DMS153 treated with DMSO at 0.1 percent for 48 hours (cell line): ENCODE data around the gene FLT1.

Experiments used
- DNase-seq: peaks from one replicate; lab custom pipeline; 2025; ENCODE audit not compliant: unreplicated experiment; lab: John Stamatoyannopoulos, UW

FLT1 gene

GRCh38 chr13:28529836-28530235, 34.9 kb upstream of the FLT1 start:
- DNase-seq: no peak

DNA sequence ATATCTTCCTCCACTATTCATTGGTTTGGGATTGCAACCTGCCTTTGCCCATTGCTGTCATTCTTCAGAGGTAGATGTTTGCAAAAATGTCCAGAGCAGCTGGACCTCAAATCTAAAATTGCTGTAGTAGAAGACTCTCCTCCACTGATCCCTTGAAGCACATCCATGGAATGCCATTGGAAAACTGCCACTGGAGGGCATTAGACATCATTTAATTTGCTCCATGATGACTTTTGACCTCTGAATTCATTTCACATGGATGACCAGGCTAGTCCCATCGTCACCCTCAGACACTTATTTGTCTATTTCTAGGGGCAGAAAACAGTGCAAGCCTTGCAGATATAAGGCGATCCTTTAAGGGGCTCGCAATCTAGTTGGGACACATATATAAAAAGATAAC, 33.9 kb upstream of the FLT1 start:
- DNase-seq: no peak

DNA sequence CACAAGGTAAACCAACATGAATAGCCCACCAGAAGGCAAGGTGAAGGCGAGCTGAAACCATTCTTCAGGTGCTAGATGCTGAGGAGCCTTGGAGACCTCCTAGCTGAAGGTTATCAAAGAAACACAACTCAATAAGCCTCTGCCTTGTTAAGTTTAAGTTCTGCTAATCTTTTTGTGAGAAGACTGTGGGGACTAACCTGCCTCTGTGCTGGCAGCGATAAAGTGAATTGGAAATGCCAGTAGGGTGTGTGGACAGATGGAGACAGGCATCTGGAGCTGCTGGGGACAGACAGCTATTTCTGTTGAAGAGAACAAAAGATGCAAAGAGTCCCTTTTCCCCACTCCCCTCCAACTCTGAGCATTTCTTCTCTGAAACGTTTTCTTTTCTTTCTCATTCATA, 33.5 kb upstream of the FLT1 start:
- DNase-seq: no peak

GRCh38 chr13:28527629-28528028, 32.7 kb upstream of the FLT1 start:
- no peak for DNase-seq

DNA sequence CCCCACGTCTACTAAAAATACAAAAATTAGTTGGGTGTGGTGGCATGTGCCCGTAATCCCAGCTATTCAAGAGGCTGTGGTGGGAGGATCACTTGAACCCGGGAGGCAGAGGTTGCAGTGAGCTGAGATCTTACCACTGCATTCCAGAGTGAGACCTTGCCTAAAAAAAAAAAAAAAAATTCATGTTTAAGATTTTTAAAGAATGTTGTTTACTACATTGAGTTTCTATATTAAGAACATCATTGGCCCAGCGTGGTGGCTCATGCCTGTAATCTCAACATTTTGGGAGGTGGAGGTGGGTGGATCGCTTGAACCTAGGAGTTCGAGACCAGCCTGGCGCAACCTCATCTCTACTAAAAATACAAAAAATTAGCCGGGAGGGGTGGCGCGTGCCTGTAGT, 31.9 kb upstream of the FLT1 start:
- no peak for DNase-seq

DNA sequence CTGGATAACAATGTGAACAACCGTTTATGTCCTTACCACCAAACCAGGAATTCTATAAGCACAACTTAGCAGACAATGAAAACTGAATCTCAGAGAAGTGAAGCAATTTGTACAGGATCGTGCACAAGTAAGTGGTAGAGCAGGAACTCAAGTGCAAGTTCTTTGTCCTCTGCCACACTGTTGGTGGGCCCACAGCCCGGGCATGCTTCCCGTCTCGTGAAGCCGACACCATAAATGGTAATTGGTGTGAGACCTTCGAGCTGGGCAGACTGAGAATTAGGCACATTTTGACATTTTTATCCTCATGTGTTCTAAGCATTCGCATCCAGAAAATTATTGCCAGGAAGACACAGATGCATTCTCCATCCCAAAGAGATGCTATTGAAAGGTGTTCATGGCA, 27.9 kb upstream of the FLT1 start:
- no peak for DNase-seq

GRCh38 chr13:28513745-28514144, 18.8 kb upstream of the FLT1 start:
- no peak for DNase-seq

DNA sequence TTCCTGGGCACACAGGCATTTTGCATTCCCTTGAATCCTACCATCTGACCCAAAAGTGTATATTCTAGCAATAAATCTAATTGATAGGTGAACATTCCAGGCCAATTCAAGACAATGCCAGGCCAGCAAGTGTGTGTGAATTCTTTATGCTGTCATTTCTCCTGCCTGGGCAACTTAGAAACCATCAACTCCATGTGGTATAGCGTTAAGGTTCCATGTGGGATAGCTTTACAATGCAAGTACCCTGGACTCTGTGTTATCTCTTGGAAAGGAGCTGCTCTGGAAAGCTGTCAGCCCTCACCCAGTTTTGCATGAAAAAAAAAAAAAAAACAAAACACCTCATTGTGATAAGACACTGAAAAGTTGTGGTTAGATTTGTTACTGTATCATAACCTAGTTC, 15.6 kb upstream of the FLT1 start:
- DNase-seq: no peak

DNA sequence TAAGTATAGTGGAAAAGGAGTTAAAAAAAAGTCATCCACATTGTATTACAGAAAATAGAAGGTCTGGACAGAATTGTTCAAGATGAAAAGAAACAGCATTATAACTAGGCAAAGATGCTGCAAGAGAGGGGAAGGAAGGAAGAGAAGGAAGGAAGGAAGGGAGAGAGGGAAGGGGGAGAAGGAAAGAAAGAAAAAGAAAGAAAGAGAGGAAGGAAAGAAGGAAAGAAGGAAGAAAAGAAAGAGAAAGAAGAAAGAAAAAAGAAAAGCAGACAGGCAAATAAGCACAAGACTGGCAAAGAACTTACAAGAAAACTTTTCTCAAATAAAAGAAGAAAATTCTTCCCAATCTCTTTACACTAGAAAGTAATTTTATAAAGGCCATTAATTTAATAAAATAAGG, 15.1 kb upstream of the FLT1 start:
- no peak for DNase-seq

DNA sequence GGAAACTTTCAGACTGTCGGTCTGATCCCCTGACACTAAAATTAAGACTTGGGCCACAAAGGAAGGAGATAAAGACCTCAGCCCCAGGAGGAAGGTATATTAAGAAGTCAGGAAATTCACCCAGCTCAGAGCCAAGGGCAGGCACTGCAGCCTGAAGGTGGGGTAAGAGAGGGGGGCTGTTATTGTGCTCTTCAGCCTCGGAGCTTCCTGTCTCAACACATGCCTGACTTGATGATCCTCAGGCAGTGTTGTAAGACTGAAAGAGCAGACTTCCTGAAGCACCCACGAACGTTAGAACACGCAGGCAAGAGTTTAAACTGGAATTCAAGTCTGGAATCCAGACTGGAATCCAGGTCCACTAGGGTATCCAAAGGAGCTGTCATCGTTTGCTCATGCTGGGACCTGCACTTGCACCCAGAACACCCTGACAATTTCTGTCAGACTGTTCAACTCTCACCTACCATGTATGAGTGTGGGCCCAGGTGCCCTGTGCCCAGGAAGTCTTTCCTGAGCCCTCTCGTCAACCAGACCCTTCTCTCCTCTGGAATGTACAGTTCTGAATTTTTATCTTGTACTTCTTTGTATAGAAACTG, 10.7 kb upstream of the FLT1 start:
- no peak for DNase-seq

- no peak for DNase-seq
These were observed 8.4 kb upstream of the FLT1 start for GRCh38 chr13:28503182-28503967.

DNA sequence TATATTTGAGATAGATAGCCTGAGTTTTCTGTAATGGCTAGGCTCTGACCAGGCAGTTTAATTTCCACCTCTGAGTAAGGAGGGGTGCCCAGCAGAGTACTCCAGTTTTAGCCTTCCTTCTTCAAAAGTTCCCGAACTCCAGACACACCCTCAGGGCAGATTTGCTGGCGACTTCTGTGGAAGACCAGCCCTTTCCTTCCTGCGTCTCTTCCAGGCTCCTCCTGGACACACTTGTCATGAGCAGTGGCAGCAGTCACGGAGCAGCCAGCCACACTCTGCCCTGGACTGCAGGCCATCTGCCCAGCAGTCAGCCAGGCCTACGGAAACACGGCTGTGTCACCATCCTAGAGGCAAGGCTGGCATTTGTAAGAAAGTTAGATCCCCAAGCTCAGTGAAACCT, 6.6 kb upstream of the FLT1 start:
- no peak for DNase-seq

GRCh38 chr13:28499609-28500008, 4.7 kb upstream of the FLT1 start:
- DNase-seq: no peak

DNA sequence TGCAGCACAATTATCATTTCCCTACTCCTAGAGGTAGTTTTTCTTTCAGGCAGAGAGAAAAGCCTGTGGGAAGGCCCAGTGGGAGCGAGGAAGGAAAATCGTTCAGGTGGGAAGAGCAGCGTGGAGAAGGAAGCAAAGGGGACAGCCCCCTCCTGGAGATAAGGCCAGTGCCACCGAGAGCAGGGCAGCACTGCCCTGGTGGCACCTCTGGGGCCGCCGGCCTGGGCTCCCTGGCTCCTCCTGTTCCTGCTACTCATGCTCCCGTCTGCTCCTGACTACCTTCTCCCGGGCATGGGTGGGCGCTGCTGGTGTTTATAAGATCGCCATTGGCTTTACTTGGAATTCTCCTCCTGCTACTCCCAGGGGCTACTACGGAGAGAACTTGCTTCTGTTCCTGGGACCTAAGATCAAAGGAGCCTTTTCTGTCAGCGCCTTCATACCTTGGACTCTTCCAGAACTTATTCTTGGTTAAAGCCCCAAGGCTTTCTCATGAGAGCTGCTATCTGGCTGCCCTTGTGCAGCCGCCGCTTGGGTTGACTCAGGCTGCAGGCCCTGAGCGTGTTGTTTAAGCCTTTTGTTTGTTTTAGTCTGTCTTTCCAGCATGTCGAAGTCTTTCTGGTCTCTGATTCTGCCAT, 3.7 kb upstream of the FLT1 start:
- no peak for DNase-seq

DNA sequence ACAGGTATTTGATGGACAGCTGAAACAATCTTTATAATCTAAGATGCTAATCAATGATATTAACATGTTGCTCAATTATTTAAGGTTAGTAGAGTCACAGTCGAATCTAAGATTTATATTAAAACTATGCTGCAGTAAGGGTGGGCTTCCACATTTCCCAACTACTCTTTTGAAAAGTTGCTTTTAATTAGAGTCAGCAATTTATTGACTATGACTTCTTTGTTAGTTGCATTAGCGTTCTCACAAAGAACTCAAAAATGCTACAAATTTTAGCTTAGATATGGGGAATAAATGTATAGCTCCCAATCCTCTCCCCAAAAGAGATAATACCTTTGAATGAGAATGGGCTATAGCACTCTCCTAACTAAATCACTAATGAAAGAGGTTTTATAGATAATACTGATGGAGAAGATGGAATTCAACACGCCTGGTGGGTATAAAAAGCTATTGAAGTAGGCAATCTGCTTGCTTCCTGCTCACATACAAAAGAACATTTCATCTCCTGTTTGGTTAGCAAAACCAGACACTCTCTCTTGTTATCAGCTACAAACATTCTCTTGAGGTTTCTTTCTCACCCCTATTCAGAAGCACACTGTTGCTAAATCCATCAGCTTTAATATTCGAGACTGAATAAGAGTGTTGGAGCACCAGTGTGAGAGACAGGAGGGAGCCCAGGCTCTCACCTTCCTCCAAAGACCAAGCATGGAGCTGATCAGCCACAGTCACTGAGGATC, 2.4 kb upstream of the FLT1 start:
- no peak for DNase-seq

- DNase-seq: no peak
These were observed 1.2 kb upstream of the FLT1 start for GRCh38 chr13:28496188-28496564.

DNA sequence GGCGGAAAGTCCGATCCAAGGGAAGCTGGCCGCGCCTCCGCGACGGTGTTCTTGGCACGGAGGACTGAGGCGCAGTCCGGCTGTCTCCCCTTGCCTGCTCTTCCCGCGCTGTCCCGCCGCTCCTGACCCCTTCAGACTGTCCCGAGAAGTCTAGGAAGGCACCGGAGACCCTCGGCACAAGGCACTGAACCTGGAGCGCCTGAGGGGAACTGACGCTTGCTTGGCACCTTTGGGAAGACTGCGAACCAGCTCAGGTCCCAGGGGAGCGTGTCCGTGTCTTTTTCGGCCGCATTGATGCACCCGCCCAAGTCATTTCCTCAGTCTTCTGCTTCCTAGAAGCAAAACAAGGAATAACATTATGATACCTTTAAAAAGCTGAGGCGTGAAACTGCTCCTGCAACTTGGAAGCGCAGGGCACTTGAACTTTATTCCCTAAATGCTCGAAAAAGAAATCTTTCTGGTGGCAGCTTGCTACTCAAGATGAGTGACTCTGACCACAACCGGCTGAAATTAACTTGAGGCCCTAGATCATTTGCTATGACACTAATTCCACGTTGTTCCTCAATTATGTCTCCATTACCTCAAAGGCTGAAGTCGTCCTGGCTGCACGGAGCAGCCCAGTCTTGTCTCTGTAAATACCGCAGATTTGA, 735 bp upstream of the FLT1 start:
- DNase-seq: no peak

- DNase-seq: no peak
These were observed 487 bp downstream of the FLT1 start for GRCh38 chr13:28494504-28494777.

DNA sequence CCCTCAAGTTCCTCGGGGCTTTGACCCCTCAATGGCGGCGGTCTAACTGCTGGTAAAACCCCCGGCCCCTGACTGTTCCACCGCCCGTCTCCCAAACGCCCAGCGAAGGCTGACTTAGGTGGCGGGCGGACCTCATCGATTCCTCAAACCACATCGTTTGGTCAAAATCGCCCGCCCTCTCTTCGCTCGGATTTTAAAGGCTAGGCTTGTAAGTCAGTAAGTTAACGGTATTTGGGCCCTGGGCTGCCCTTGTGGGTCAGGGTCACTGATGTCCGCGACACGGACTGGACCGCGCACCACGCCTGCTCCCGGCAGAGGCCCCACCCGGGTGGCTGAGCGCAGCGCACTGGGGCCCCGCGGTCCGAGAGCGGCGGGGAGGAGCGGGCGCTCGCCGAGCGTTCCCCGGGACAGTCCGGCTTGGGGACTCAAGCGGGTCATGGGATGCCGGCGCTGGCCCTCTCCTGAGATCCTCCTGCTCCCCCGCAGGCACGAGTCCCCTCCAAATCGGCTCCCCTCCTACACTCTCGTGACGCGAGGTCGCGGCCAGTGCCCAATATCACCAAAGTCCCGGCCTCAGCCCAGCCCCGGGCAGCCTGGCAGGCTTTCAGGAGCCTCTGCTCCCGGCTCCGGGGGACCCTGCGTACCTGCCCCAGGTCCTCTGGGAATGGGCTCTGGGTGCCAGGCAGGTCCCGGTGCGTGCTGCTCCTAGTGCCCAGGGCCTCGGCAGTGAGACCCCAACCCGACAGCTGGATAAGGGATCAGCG, 1.0 kb downstream of the FLT1 start:
- DNase-seq: no peak

DNA sequence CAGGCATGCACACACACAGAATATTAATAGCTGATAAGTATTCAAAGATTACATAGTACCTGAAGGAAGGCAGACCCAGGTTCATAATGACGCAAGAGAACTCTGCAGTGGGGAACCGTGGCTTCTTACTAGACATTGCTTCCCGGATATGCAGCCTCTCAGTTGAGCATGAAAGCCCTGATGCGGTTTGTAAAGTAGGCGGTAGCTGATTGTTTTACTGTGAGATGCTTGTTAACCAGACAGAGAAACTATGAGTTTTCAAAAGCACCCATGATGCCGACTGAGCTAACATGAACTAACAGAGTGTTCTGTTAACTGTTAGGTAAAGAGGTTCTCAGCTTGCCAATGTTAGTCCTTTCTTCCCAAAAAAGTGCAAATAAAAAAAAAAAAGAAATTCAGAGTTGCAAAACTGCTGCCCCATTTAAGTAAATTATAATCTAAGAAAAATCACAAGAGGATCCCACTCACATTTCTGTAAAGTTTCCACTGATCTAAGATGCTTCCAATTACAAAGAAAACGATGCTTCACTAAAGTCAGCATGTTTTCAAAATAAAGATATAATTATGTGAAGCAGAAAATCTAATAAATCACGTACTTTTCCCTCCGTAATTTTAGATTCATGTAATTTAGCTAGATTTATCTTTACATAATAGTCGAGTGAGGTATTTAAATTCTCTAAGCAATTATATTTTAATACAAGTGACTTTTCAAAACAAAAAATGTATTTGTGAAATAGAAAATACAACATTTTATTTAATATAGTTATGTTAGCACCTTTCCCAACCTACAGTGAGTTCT, 2.2 kb downstream of the FLT1 start:
- no peak for DNase-seq
